GM12874 (cell line): ENCODE data around the gene SSH2.

Source experiments
- CTCF ChIP-seq: IDR thresholded peaks from 2 replicates; pipeline ENCODE4 v1.5.1; 2011; ENCODE audit warnings: low read depth, mild to moderate bottlenecking, control low read depth, low read length, moderate library complexity; ENCODE audit not compliant: insufficient read depth

Gene SSH2

GRCh38 chr17:29959658-29960337, 29.8 kb upstream of the SSH2 start:
- no peak for TF ChIP-seq CTCF

GRCh38 chr17:29958947-29959657, 29.1 kb upstream of the SSH2 start:
- TF ChIP-seq CTCF, result no peak

- TF ChIP-seq CTCF, result no peak
Observed at GRCh38 chr17:29956225-29956624, 26.2 kb upstream of the SSH2 start.

- TF ChIP-seq CTCF, result peak; percentile 14; the same call in 1 of the 2 replicates
Observed at GRCh38 chr17:29954405-29954804, 24.4 kb upstream of the SSH2 start.

- TF ChIP-seq CTCF, result no peak
Observed at GRCh38 chr17:29949696-29950095, 19.7 kb upstream of the SSH2 start.

- no peak for TF ChIP-seq CTCF
Observed at GRCh38 chr17:29948448-29949215, 18.6 kb upstream of the SSH2 start.

- TF ChIP-seq CTCF, result no peak
Observed at GRCh38 chr17:29945281-29945680, 15.3 kb upstream of the SSH2 start.
